HepG2 (cell line): ENCODE results near the gene ABRACL. TPM values are rescaled to one million over a fixed set of nuclear protein-coding genes. Genes with fewer than 3 reads are reported as not detected.

Experiments used
- AGO1 ChIP-seq: fragments of 200-400 bp; formaldehyde crosslinking; IDR thresholded peaks from 2 replicates; pipeline ENCODE4 v1.6.1; 2017; ENCODE audit warnings: mild to moderate bottlenecking, low read depth, low read length, moderate library complexity; ENCODE audit not compliant: poor library complexity, severe bottlenecking
- DNMT3B ChIP-seq: conservative IDR thresholded peaks from 2 replicates; pipeline ENCODE4 v1.6.1; 2016; ENCODE audit warnings: missing biosample characterization, control low read depth
- ELF3 ChIP-seq: IDR thresholded peaks from 2 replicates; pipeline ENCODE4 v1.6.1; 2016; ENCODE audit warnings: missing genetic modification reagents, missing compliant biosample characterization
- HNRNPLL ChIP-seq: fragments of 200-400 bp; formaldehyde crosslinking; IDR thresholded peaks from 2 replicates; pipeline ENCODE4 v1.6.1; 2017; ENCODE audit warnings: mild to moderate bottlenecking, low read depth, low read length; ENCODE audit not compliant: poor library complexity, severe bottlenecking
- KDM1A ChIP-seq: IDR thresholded peaks from 2 replicates; pipeline ENCODE4 v1.6.1; 2016; ENCODE audit warnings: missing compliant biosample characterization
- KDM2A ChIP-seq: sonication (generic); formaldehyde crosslinking; IDR thresholded peaks from 2 replicates; pipeline ENCODE4 v1.4.0; 2020; ENCODE audit warnings: low read depth, missing genetic modification reagents, borderline replicate concordance
- NBN ChIP-seq: fragments of 450-650 bp; conservative IDR thresholded peaks from 2 replicates; pipeline ENCODE4 v1.6.1; 2017
- NFATC3 ChIP-seq: sonication (generic); formaldehyde crosslinking; IDR thresholded peaks from 2 replicates; pipeline ENCODE4 v1.5.1; 2020; ENCODE audit warnings: mild to moderate bottlenecking, missing genetic modification reagents
- NFE2L1 ChIP-seq: sonication (generic); formaldehyde crosslinking; IDR thresholded peaks from 2 replicates; pipeline ENCODE4 v1.4.0; 2020; ENCODE audit warnings: missing genetic modification reagents, mild to moderate bottlenecking, borderline replicate concordance
- PLRG1 ChIP-seq: fragments of 450-650 bp; conservative IDR thresholded peaks from 2 replicates; pipeline ENCODE4 v1.6.1; 2016
- SALL1 ChIP-seq: sonication (generic); formaldehyde crosslinking; IDR thresholded peaks from 2 replicates; pipeline ENCODE4 v1.8.0; 2022; ENCODE audit warnings: mild to moderate bottlenecking, missing genetic modification reagents
- SMARCC2 ChIP-seq: fragments of 450-650 bp; IDR thresholded peaks from 2 replicates; pipeline ENCODE4 v1.6.1; 2017; ENCODE audit warnings: antibody characterized with exemption, mild to moderate bottlenecking
- TCF7 ChIP-seq: sonication (generic); IDR thresholded peaks from 2 replicates; pipeline ENCODE4 v1.6.1; 2016; ENCODE audit warnings: antibody characterized with exemption, low read depth
- ZNF432 ChIP-seq: sonication (generic); formaldehyde crosslinking; IDR thresholded peaks from 2 replicates; pipeline ENCODE4 v1.5.0; 2020; ENCODE audit warnings: missing genetic modification reagents, mild to moderate bottlenecking, borderline replicate concordance
- ZNF556 ChIP-seq: sonication (generic); formaldehyde crosslinking; IDR thresholded peaks from 2 replicates; pipeline ENCODE4 v1.4.0; 2020; ENCODE audit warnings: mild to moderate bottlenecking, missing genetic modification reagents, borderline replicate concordance
- ZNF558 ChIP-seq: sonication (generic); formaldehyde crosslinking; IDR thresholded peaks from 2 replicates; pipeline ENCODE4 v1.9.0; 2022; ENCODE audit warnings: mild to moderate bottlenecking, missing genetic modification reagents, borderline replicate concordance
- polyA plus RNA-seq, 8 experiments: library from polyadenylated mRNA; depleted of rRNA in 3 of 8; stranded (reverse) in 7 of 8; unstranded in 1 of 8; fragments of >200 nt; fragmentation: Illumina TruSeq in 4 of 8; extraction: Trizol in 4 of 8; gene quantifications; 2 replicates each; pipeline versions ENCODE4 v1.2.1 to v1.2.3, GENCODE V29; 2011 to 2016; ENCODE audit warnings: low read depth in 4 of 8, missing spikeins in 1 of 8, mixed read lengths in 1 of 8; ENCODE audit not compliant: insufficient read depth in 1 of 8
- total RNA-seq, 5 experiments: library from RNA; depleted of rRNA; stranded (reverse); fragments of >200 nt; fragmentation: Illumina TruSeq; extraction: Trizol; gene quantifications; 2 replicates each; pipeline ENCODE4 v1.2.3, GENCODE V29; 2016; ENCODE audit warnings: low read depth in 1 of 5
- TF ChIP-seq, protein P1 (sequence below): sonication (generic); formaldehyde crosslinking; IDR thresholded peaks from 2 replicates; pipeline ENCODE4 v1.4.0; 2020; ENCODE audit warnings: missing genetic modification reagents
- TF ChIP-seq, protein P2 (sequence below): sonication (generic); formaldehyde crosslinking; IDR thresholded peaks from 2 replicates; pipeline ENCODE4 v1.8.1; 2023; ENCODE audit warnings: missing genetic modification reagents, mild to moderate bottlenecking, borderline replicate concordance
- TF ChIP-seq, protein P3 (sequence below): sonication (generic); formaldehyde crosslinking; IDR thresholded peaks from 2 replicates; pipeline ENCODE4 v1.4.0; 2020; ENCODE audit warnings: missing genetic modification reagents
- TF ChIP-seq, protein P4 (sequence below): sonication (generic); formaldehyde crosslinking; IDR thresholded peaks from 2 replicates; pipeline ENCODE4 v1.4.0; 2020; ENCODE audit warnings: missing genetic modification reagents
- TF ChIP-seq, protein P5 (sequence below): IDR thresholded peaks from 2 replicates; pipeline ENCODE4 v1.6.1; 2016; ENCODE audit warnings: missing genetic modification reagents, missing compliant biosample characterization
- TF ChIP-seq, protein P6 (sequence below): sonication (generic); formaldehyde crosslinking; IDR thresholded peaks from 2 replicates; pipeline ENCODE4 v1.9.0; 2022; ENCODE audit warnings: missing genetic modification reagents, mild to moderate bottlenecking, borderline replicate concordance

ABRACL gene
- total and polyA plus RNA-seq, 2 of the 13 experiments (the other 11 are each of a cell fraction or from before 2014, with no cell fraction given): 1.4 to 5.4 TPM

DNA sequence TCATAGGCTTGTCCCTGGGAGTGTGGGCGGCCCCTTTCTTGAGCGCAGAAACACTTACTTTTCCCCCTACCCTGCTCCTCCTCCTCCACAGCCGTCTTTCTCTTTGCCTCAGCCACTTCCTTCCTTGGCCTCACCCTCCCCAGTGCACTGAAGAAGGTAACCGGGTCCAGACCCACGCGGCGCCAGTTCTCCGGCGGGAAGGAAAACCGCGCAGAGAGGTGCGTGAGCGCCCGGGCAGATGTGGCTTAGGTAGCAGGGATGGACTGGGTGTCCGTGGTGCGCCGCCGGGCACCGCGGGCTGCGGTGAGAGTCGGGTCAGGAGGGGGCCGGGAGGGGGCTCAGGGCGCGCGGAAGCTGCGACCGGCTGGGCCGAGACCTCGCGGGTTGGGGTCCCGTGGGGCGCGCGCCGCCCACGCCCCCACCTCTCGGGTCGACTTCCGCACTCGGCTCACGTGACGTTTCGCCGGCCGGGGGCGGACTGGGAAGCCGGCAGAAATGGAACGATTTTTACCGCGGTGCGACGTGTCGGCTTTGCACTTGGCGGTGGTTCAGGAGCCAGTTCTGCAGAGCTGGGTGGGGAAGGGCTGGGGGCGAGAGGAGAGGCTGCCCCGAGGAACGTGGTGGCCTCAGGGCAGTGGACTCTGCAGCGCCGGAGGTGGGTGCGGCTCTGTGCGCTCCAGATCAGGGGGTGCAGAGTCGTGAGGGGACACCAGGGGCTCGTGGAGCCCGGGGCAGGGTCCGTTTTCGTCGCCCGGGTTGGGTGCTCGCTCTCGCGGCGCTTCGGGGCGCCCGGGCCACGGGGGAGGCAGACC lies at the start of gene ABRACL (continued):
- TF ChIP-seq DNMT3B (CRISPR knock-in tag) (0 out of 2 replicates have a peak, but pooled peaks have one; percentile 45), NFATC3 (CRISPR knock-in tag) (0 out of 2 replicates have a peak, but pooled peaks have one; percentile 15), NFE2L1 (no peak), ZNF556 (CRISPR knock-in tag) (peak; percentile 64; the same call in 1 of the 2 replicates), SALL1 (peak; percentile 5; the same call in 1 of the 2 replicates), ZNF558 (CRISPR knock-in tag) (0 out of 2 replicates have a peak, but pooled peaks have one; percentile 42), KDM2A (CRISPR knock-in tag) (peak; percentile 44; the same call in 1 of the 2 replicates), HNRNPLL (peak; percentile 75), NBN (no peak), TCF7 (no peak), KDM1A (CRISPR knock-in tag) (no peak), AGO1 (peak; percentile 31), SMARCC2 (no peak), ZNF432 (CRISPR knock-in tag) (peak; percentile 28; the same call in 1 of the 2 replicates), ELF3 (CRISPR knock-in tag) (no peak; the same call in 1 of the 2 replicates), PLRG1 (no peak)
- TF ChIP-seq, protein P1, sequence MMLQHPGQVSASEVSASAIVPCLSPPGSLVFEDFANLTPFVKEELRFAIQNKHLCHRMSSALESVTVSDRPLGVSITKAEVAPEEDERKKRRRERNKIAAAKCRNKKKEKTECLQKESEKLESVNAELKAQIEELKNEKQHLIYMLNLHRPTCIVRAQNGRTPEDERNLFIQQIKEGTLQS (CRISPR knock-in tag): no peak; the same call in 1 of the 2 replicates
- TF ChIP-seq, protein P2, sequence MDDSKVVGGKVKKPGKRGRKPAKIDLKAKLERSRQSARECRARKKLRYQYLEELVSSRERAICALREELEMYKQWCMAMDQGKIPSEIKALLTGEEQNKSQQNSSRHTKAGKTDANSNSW (CRISPR knock-in tag): no peak
- TF ChIP-seq, protein P3, sequence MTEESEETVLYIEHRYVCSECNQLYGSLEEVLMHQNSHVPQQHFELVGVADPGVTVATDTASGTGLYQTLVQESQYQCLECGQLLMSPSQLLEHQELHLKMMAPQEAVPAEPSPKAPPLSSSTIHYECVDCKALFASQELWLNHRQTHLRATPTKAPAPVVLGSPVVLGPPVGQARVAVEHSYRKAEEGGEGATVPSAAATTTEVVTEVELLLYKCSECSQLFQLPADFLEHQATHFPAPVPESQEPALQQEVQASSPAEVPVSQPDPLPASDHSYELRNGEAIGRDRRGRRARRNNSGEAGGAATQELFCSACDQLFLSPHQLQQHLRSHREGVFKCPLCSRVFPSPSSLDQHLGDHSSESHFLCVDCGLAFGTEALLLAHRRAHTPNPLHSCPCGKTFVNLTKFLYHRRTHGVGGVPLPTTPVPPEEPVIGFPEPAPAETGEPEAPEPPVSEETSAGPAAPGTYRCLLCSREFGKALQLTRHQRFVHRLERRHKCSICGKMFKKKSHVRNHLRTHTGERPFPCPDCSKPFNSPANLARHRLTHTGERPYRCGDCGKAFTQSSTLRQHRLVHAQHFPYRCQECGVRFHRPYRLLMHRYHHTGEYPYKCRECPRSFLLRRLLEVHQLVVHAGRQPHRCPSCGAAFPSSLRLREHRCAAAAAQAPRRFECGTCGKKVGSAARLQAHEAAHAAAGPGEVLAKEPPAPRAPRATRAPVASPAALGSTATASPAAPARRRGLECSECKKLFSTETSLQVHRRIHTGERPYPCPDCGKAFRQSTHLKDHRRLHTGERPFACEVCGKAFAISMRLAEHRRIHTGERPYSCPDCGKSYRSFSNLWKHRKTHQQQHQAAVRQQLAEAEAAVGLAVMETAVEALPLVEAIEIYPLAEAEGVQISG (CRISPR knock-in tag): peak; percentile 58; the same call in 1 of the 2 replicates
- TF ChIP-seq, protein P4, sequence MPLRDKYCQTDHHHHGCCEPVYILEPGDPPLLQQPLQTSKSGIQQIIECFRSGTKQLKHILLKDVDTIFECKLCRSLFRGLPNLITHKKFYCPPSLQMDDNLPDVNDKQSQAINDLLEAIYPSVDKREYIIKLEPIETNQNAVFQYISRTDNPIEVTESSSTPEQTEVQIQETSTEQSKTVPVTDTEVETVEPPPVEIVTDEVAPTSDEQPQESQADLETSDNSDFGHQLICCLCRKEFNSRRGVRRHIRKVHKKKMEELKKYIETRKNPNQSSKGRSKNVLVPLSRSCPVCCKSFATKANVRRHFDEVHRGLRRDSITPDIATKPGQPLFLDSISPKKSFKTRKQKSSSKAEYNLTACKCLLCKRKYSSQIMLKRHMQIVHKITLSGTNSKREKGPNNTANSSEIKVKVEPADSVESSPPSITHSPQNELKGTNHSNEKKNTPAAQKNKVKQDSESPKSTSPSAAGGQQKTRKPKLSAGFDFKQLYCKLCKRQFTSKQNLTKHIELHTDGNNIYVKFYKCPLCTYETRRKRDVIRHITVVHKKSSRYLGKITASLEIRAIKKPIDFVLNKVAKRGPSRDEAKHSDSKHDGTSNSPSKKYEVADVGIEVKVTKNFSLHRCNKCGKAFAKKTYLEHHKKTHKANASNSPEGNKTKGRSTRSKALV: peak; percentile 87
- TF ChIP-seq, protein P5, sequence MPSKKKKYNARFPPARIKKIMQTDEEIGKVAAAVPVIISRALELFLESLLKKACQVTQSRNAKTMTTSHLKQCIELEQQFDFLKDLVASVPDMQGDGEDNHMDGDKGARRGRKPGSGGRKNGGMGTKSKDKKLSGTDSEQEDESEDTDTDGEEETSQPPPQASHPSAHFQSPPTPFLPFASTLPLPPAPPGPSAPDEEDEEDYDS (CRISPR knock-in tag): no peak
- TF ChIP-seq, protein P6, sequence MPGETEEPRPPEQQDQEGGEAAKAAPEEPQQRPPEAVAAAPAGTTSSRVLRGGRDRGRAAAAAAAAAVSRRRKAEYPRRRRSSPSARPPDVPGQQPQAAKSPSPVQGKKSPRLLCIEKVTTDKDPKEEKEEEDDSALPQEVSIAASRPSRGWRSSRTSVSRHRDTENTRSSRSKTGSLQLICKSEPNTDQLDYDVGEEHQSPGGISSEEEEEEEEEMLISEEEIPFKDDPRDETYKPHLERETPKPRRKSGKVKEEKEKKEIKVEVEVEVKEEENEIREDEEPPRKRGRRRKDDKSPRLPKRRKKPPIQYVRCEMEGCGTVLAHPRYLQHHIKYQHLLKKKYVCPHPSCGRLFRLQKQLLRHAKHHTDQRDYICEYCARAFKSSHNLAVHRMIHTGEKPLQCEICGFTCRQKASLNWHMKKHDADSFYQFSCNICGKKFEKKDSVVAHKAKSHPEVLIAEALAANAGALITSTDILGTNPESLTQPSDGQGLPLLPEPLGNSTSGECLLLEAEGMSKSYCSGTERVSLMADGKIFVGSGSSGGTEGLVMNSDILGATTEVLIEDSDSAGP (CRISPR knock-in tag): peak; percentile 65; the same call in 1 of the 2 replicates
